IPS DF 19.7 (cell line): ENCODE data around the gene RGL3.
"Not testable (repeated sequence)": the region's sequence is repeated elsewhere in the genome, so short reads cannot be mapped to it uniquely, and the experiment has no call there.

Source experiments
- DNase-seq: peaks from one replicate; pipeline ENCODE4 v3.0.0-alpha.2; 2013; ENCODE audit warnings: low read depth, low spot score

Gene RGL3

DNA sequence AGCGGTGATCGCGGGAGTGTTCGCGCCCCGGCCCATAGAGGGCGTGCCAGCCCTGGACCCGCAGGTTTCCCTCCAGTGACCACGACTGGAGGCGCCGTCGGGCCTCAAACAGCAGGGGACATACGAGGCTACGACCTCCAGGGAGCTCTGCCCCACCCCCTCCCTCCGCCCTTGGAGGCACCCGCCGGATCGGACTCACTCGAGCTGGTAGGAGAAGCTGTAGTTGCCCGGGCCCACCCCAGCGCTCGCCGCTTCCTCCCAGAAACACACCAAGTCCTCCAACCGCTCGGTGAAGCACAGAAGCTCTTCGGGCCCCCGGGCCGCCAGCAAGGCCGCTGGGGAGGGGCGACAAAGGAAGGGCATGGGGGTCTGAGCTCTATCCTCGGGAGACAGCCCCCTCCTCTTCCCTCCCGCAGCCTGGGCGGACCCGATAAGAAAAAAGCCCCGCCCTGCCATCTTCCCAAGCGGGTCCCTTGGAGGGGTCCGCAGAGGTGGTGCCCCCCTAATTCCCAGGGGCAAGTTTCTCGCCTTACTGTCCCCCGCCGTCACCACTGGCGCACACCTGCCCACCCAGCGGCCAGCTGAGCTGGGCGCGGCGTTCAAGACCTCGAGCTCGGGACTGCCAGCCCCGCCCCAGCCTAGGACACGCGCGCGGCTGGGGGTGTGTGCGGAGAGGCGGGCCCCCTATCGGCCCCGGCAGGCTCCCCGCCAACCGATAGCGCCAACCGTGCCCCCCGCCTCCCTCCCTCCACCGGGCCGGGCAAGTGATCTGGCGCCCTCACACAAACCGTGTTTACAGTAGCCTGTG, 36.0 kb downstream of the RGL3 start:
- peak; percentile 30 for DNase-seq

DNA sequence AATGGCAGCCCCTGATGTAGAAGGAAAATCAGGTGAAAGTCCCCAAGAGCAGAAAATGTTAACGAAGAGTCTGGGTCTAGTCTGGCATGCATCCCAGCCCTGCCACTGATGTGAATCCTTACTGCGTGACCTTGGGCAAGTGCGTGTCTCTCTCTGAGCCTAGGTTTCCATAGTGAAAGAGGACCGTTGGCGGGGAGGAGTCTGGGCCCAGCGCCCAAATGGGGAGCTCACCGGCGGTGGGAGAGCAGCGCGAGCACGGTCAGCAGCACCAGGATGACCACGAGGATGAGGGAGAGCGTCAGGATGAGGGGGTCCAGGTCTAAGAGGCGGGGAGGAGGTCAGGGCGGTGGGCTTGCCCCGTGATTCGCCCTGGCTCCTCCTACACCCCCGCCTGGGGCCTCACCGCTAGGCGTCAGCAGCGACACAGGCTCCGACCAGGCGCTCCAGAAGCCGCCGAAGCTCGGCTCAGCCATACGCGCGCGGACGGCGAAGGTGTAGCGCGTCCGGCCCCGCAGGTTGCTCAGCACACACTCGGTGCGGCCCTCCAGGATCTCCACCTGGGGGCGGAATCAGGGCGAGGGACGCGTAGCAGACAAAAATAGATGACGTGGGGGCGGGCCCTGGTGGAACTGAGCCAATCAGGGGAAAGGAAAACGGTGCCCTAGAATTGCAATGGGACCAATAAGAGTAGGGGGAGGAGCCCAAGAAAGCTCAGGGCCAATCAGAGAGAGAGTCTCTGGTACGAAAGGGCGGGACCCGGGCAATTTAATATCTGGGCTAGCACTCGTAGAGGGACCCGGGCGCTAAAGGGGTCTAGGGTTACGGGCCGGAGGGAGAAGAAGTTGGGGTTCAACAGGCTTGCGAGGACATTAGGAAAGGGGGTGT, 38.2 kb downstream of the RGL3 start:
- DNase-seq, result peak; percentile 95

DNA sequence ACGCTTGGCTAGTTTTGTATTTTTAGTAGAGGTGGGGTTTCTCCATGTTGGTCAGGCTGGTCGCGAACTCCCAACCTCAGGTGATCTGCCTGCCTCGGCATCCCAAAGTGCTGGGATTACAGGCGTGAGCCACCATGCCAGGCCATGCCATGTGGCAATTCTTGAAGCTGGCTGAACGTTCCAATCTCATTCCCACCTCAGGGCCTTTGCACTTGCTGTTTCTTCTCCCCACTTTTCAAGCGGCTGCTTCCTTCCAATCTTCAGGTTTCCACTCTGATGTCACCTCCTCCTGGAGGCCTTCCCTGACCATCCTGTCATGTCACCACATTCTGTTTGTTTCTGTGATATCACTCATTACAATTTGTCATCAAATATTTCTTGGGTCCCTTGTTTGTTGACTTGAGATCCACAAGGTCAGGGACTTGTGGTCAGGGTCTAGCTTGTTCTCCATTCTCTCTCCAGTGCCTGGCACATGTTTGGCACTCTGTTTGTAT, 39.2 kb downstream of the RGL3 start:
- no peak for DNase-seq

DNA sequence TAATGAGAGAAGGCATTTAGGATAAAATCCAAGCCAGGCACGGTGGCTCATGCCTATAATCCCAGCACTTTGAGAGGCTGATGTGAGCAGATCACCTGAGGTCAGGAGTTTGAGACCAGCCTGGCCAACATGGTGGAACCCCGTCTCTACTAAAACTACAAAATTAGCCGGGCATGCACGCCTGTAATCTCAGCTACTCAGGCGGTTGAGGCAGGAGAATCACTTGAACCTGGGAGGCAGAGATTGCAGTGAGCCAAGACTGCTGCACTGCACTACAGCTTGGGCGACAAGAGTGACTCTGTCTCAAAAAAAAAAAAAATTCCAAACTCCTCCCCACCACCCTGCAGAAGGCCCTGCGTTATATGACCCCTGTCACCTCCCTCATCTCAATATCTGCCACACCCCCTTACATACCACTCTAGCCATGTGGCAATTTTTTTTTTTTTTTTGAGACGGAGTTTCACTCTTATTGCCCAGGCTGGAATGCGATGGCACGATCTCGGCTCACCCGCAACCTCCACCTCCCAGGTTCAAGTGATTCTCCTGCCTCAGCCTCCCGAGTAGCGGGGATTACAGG, 39.8 kb downstream of the RGL3 start:
- DNase-seq, result not testable (repeated sequence)

DNA sequence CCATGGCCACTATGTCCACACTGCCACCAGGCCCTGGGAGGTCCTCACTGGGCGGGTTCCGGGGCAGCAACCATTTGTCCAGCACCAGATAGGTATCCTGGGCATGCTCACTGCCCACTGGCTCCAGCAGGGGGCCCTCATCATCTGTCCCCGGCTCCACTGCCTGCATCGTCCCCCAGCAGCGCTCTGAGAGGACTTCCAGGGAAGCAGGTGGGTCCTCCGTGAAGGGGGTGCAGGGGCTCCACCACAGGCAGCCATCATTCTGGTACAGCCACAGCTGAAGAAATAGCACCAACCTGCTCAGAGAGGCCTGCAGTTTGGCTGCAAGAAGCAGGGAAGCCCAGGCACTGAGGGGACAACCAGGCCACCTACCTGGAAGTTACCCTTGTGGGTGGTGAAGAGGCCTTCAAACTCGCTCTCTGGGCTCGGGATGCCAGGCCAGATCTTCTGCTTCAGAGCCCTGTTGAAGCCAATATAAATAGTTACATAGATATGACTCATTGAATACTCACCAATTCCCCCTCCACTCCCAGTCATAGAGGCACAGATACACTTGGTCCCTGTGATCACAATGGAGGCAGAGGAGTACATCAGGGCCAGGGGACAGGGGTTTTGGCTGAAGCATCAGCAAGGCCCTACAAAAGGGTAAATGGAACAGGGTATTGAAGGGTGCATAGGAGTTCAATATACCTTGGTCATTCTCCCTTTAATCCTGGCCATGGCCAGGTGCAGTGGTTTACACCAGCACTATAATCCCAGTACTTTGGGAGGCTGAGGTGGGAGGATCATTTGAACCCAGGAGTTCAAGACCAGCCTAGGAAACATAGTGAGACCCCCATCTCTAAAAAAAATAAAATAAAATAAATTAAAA, 40.6 kb downstream of the RGL3 start:
- DNase-seq, result no peak

DNA sequence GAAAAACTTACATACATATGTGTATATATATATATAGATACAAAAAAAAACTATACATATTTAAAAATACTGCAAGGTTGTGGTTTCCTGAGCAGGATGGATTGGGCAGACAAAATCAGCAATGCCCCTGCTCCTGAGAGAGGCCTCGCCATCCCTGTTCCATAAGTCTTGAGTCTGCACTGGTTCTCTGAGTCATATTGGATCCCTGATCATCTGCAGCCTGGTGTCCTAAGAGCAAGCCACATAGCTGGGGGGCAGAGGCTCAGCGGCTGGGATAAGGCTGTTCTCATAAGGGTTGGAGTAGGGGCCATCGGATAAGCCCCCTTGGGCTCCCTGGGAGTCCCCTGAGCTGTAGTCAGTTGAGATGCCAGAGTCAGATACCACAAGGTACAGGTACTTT, 41.4 kb downstream of the RGL3 start:
- no peak for DNase-seq

DNA sequence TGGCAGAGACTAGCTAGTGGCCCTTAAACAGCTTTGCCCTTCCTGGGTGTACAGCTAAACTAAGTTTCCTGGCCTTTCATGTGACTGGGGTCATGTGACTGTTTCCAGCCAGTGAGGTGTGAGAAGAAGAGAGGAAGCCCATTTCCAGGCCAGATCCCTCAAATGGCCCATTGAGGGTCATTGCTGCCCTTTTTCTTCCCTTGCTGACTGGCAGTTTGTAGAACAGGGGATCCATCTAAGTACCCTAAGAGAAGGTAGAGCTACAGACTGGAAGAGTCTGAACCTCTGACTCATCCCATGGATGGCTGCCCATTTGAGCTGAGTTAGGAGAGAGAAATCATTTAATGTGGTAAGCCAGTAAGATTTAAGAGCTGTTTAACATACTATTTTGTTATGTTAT, 41.9 kb downstream of the RGL3 start:
- DNase-seq, result no peak

DNA sequence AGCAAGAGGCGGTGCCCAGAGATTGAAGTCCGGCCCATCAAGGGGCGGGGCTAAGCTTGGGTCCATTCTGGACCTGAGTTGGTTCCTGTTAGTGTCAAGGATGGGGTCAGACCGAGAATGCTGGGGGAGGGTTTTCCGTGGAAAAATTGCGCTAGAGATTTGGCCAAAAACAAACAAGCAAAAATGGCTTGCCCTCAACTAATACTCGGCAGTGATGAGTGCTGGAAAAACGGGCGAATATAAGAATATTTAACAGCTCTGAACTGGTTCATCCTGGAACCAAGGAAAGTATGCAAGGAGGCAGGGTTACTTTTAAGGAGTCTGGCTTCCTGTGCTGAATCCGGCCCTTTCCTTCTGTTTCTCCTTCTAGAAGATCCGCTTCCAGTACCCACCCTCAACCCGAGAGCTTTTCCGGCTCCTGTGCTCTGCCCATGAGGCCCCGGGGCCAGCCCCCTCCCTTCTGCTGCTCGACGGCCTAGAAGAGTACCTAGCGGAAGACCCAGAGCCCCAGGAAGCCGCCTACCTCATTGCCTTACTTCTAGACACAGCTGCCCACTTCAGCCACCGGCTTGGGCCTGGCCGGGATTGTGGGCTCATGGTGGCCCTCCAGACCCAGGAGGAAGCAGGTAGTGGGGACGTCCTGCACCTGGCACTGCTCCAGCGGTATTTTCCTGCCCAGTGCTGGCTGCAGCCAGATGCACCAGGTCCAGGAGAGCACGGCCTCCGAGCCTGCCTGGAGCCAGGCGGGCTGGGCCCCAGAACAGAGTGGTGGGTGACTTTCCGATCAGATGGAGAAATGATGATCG, 43.8 kb downstream of the RGL3 start:
- DNase-seq, result no peak

DNA sequence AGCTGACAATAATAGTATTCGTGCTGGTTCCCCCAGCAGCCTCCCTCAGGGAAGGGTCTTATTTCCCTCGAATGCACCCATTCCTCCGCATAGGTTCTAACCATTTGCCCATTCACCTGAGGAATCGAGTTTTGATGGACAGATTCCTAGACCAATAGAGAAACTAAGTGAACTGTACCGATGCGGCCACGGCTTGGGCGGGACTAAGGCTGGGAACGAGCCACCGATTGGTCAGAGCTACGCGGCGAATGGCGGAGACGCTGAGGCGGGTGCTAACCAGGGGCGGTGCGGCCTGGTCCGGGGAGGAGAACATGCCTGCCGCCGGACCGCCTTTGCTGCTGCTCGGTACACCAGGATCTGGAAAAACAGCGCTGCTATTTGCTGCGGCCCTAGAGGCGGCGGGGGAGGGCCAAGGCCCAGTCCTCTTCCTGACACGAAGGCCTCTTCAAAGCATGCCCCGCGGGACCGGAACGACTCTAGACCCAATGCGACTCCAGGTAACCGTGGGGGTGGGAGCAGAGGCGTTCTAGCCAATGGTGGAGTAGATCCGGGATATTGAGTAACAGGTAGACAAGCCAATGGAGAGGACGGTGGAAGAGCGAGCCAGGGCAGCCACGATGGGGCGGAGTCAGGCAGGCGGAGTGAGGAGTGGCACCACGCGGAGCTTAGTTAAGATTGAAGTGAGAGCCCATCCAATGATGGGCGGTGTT, 44.5 kb downstream of the RGL3 start, which contains the start of gene SWSAP1:
Gene SWSAP1, plus strand, starts transcription at position 234 of the 710 bp plus-strand sequence. Its CDS starts 15 bp downstream, at position 249.
- peak; percentile 99 for DNase-seq

DNA sequence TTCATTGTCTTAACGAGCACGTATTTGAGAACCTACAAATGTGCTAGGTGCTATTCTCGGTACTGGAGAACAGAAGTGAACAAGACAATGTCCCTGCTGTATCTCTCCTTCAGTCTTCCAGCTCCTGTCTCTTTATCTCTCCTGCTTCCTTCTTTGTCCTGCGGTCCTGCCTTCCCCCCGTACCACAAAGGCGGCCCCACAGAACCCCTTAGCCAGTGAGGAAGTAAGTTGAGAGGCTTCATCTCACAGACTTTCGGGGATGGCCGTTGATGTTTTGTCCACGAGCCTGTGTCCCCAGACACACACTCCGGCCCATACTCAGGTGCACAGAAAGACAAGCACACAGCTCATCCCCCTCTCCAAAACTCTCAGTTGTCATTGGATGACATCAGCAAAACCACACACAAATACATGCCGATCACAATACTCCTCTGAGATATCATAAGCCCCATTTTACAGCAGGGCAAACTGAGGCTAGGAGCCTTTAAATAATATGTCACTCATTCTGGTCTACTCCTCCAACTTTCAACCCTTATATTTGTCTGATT, 45.2 kb downstream of the RGL3 start:
- no peak for DNase-seq

DNA sequence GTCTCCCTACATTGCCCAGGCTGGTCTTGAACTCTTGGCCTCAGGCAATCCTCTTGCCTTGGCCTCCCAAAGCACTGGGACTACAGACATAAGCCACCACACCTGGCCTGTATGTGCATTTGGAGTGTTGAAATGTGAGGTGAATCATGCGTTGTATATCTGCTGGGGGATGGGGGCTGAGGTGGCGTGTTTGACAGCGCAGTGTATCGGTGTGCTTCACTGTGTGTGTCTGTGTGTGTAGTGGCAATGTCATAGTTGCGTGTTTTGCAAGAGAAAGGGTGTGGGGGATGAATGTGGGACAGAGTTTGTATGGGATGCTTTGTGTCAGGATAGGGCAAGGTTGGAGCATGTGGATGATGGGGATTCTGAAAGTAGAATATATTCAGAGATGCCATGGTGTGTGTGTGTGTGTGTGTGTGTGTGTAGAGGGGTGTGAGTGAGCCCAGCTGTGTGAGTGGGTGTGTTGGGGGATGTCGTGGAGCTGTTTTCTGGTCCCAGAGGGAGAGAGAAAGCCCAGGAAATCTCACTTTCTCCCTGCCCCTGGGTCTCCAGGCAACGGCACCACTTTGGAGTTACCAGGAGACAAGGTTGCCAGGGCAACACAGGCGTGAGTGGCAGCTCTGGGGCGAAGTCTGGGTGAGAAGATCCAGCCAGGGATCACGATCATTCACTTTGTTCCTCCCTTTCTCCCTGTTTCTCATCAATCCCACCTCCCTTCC, 45.8 kb downstream of the RGL3 start:
- no peak for DNase-seq

DNA sequence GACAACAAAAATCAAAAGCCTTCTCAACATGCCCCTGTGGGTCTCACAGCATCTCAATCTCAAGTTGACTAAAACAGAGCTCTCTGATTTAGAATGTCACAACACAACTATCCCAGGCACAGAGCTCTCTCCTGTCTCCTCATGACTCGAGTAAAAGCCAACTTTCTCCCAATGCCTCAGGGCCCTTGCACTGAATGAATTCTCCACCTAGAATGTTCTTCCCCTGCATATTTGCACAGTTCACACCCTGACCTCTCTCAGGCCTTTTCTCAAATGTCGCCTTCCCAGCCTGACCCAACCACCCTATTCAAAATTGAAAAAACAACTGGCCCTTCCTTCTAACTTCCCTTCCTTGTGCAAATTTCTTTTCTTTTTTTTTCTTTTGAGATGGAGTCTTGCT, 48.4 kb downstream of the RGL3 start:
- no peak for DNase-seq

DNA sequence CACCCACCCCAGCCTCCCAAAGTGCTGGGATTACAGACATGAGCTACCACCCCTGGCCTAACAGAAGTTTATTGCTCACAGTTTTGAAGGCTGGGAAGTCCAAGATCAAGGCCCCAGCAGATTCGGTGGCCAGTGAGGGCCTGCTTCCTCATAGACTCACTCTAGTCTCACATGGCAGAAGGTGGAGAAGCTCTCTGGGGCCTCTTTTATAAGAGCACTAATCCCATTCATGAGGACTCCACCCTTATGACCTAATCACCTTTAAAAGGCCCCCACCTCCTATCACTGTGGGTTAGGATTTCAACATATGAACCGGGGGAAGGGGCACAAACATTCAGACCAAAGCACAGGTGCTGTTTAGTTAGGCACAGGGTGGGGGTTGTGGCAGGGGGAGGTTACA, 51.6 kb downstream of the RGL3 start:
- no peak for DNase-seq

DNA sequence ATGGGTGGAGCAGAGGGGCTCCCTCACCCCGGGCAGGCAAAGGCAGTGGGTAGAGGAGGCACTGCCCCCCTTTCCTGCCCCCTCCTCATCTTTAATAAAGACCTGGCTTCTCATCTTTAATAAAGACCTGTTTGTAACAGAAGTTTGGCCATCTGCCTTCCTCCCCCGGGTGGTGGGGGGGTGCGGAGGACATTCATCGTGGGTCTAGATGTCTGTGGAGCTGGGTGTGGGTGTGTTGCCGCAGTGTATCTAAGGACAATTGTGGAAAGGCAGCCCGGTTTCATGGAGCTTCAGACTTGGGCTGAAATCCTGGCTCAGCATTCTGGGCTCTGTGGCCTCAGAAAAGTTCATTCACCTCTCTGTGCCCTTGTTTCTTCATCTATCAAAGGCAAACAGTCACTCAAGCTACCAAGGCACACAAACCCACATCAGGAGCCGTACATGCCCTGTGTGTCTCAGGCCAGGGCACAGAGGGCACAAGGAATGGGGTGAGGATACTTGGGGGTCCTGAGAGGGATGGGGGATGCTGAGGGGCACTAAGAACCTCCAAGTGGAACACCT, 53.5 kb downstream of the RGL3 start:
- no peak for DNase-seq

DNA sequence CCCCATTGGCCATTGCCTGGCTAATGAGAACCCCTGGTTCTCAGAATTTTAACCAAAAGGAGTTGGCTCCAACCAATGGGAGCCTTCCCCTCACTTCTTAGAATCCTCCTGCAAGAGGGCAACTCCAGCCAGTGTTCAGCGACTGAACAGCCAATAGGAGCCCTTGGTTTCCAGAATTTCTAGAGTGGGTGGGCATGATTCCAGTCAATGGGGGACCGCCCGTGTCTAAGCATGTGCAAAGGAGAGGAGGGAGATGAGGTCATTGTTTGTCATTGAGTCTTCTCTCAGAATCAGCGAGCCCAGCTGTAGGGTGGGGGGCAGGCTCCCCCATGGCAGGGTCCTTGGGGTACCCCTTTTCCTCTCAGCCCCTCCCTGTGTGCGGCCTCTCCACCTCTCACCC, 54.2 kb downstream of the RGL3 start:
- DNase-seq, result no peak

DNA sequence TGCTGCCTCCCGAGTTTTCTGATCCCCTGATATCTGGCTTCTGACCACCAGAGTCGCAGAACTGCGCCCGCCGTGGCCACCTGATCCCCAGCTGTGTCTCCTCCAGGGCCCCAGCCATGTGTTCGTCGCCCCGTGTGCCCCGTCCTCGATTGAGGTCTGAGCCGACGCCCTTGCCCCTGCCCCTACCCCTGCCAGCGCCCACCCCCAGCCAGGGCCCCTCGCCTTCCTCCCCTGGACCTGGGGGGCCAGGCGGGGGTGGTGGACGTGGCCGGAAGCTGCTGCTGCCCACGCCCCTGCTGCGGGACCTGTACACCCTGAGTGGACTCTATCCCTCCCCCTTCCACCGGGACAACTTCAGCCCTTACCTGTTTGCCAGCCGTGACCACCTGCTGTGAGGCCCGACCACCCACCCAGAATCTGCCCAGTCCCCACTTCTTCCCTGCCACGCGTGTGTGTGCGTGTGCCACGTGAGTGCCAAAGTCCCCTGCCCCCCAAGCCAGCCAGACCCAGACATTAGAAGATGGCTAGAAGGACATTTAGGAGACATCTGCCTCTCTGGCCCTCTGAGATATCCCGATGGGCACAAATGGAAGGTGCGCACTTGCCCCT, 54.7 kb downstream of the RGL3 start:
- no peak for DNase-seq

DNA sequence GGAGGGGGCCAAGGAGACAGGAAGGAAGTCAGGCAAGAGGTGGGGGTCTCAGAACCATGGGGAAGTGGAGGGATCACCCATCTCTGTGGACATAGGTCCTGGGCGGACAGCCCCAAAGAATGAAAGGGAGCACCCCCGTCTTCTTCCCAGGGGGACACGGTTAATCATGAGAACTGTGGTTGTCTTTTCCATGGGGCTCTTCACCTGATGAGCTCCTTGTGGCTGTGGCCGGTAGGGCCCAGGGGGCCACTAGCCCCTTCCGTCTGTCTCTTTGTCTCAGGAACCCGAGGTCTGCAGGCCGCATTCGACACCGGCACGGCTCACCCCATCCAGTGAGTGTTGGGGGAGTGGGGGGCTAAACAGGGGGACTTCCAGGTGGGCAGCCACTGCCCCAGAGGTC, 55.2 kb downstream of the RGL3 start:
- no peak for DNase-seq
